ENCODE results near the gene ZWINT.

The ZWINT gene

GRCh38 chr10:56346845-56347415, 14.1 kb downstream of the ZWINT start:
- Histone ChIP-seq H2AFZ (no peak overlapping the region), H3K4me1 (no peaks in the 10 kb centered on the region), H3K27ac (no peak overlapping the region), H3K4me2 (ENCODE audit: low read length) (no peak overlapping the region), H3K79me2 (no peaks in the 10 kb centered on the region), H3K4me3 (ENCODE audit: low read depth, low read length) (no peak overlapping the region), H3K9ac (no peak overlapping the region), H3K27me3 (ENCODE audit: control insufficient read depth, insufficient read depth, low read length) (no peaks in the 10 kb centered on the region), H3K36me3 (ENCODE audit: control insufficient read depth, insufficient read depth, low read length) (no peaks in the 10 kb centered on the region), H3K9me3 (ENCODE audit: control insufficient read depth, low read length) (no peaks in the 10 kb centered on the region)
- TF ChIP-seq CTCF (IDR thresholded peaks at IDR 0.05) = no peak

GRCh38 chr10:56341612-56342011, 19.4 kb downstream of the ZWINT start:
- no peak overlapping the region for H3K4me3 ChIP-seq (ENCODE audit: low read depth, low read length)
- no peak overlapping the region for H2AFZ ChIP-seq
- H3K4me1 ChIP-seq = no peaks in the 10 kb centered on the region
- TF ChIP-seq CTCF (IDR thresholded peaks at IDR 0.05) = no peak
- no peak overlapping the region for H3K4me2 ChIP-seq (ENCODE audit: low read length)
- no peaks in the 10 kb centered on the region for H3K27me3 ChIP-seq (ENCODE audit: control insufficient read depth, insufficient read depth, low read length)
- H3K79me2 ChIP-seq = no peaks in the 10 kb centered on the region
- no peak overlapping the region for H3K9ac ChIP-seq
- no peaks in the 10 kb centered on the region for H3K9me3 ChIP-seq (ENCODE audit: control insufficient read depth, low read length)
- no peaks in the 10 kb centered on the region for H3K36me3 ChIP-seq (ENCODE audit: control insufficient read depth, insufficient read depth, low read length)
- H3K27ac ChIP-seq = no peak overlapping the region

- Histone ChIP-seq H3K36me3 (ENCODE audit: control insufficient read depth, insufficient read depth, low read length) (no peaks in the 10 kb centered on the region), H3K9ac (no peak overlapping the region), H3K27me3 (ENCODE audit: control insufficient read depth, insufficient read depth, low read length) (no peaks in the 10 kb centered on the region), H3K27ac (no peak overlapping the region), H2AFZ (no peak overlapping the region), H3K79me2 (no peaks in the 10 kb centered on the region), H3K4me1 (no peaks in the 10 kb centered on the region), H3K4me2 (ENCODE audit: low read length) (no peak overlapping the region), H3K4me3 (ENCODE audit: low read depth, low read length) (no peak overlapping the region), H3K9me3 (ENCODE audit: control insufficient read depth, low read length) (no peaks in the 10 kb centered on the region)
- no peak for TF ChIP-seq CTCF (IDR thresholded peaks at IDR 0.05)
Measured at GRCh38 chr10:56329961-56330360, 31.1 kb downstream of the ZWINT start.

GRCh38 chr10:56327118-56327517, 33.9 kb downstream of the ZWINT start:
- Histone ChIP-seq H3K27ac (no peak overlapping the region), H3K4me2 (ENCODE audit: low read length) (no peak overlapping the region), H3K9me3 (ENCODE audit: control insufficient read depth, low read length) (no peaks in the 10 kb centered on the region), H3K4me3 (ENCODE audit: low read depth, low read length) (no peak overlapping the region), H3K27me3 (ENCODE audit: control insufficient read depth, insufficient read depth, low read length) (no peaks in the 10 kb centered on the region), H3K9ac (no peak overlapping the region), H3K36me3 (ENCODE audit: control insufficient read depth, insufficient read depth, low read length) (no peaks in the 10 kb centered on the region), H2AFZ (no peak overlapping the region), H3K79me2 (no peaks in the 10 kb centered on the region), H3K4me1 (no peaks in the 10 kb centered on the region)
- no peak for TF ChIP-seq CTCF (IDR thresholded peaks at IDR 0.05)

GRCh38 chr10:56319386-56319785, 41.7 kb downstream of the ZWINT start:
- TF ChIP-seq CTCF (IDR thresholded peaks at IDR 0.05) = no peak
- Histone ChIP-seq H3K9ac (no peak overlapping the region), H3K4me3 (ENCODE audit: low read depth, low read length) (no peak overlapping the region), H3K27me3 (ENCODE audit: control insufficient read depth, insufficient read depth, low read length) (no peaks in the 10 kb centered on the region), H3K27ac (no peak overlapping the region), H3K36me3 (ENCODE audit: control insufficient read depth, insufficient read depth, low read length) (no peaks in the 10 kb centered on the region), H2AFZ (no peak overlapping the region), H3K4me2 (ENCODE audit: low read length) (no peak overlapping the region), H3K4me1 (no peaks in the 10 kb centered on the region), H3K9me3 (ENCODE audit: control insufficient read depth, low read length) (no peaks in the 10 kb centered on the region), H3K79me2 (no peaks in the 10 kb centered on the region)

All from parathyroid adenoma (tissue), 2 donors.